ENCODE measurements around the gene TSHZ3.
A peak's percentile ranks its signal among the peaks of the same experiment; 100 is the strongest.

TSHZ3 gene

GRCh38 chr19:31353833-31354232 lies 4.6 kb upstream of the TSHZ3 start:
- no peak for DNase-seq

- DNase-seq: peak; percentile 21
These were observed 3.8 kb upstream of the TSHZ3 start for GRCh38 chr19:31352782-31353651.

GRCh38 chr19:31352296-31352781 lies 3.1 kb upstream of the TSHZ3 start:
- DNase-seq: no peak

- no peak for DNase-seq
These were observed 2.6 kb upstream of the TSHZ3 start for GRCh38 chr19:31351855-31352195.

- peak; percentile 70 for DNase-seq
These were observed 2.0 kb upstream of the TSHZ3 start for GRCh38 chr19:31351056-31351854.

- peak; percentile 69 for DNase-seq
These were observed 1.4 kb upstream of the TSHZ3 start for GRCh38 chr19:31350693-31351055.

- DNase-seq: peak; percentile 49
These were observed 927 bp upstream of the TSHZ3 start for GRCh38 chr19:31350033-31350692.

- peak; percentile 31 for DNase-seq
These were observed 616 bp downstream of the TSHZ3 start for GRCh38 chr19:31348481-31349159.

GRCh38 chr19:31347828-31348392 lies 1.3 kb downstream of the TSHZ3 start:
- peak; percentile 70 for DNase-seq

GRCh38 chr19:31347354-31347753 lies 1.9 kb downstream of the TSHZ3 start:
- DNase-seq: peak; percentile 38

- no peak for DNase-seq
These were observed 2.8 kb downstream of the TSHZ3 start for GRCh38 chr19:31346184-31347059.

- no peak for DNase-seq
These were observed 4.8 kb downstream of the TSHZ3 start for GRCh38 chr19:31344403-31344802.

- DNase-seq: peak; percentile 16
These were observed 6.3 kb downstream of the TSHZ3 start for GRCh38 chr19:31342926-31343325.

GRCh38 chr19:31340042-31341025 lies 8.9 kb downstream of the TSHZ3 start:
- peak; percentile 95 for DNase-seq

- DNase-seq: peak; percentile 41
These were observed 9.8 kb downstream of the TSHZ3 start for GRCh38 chr19:31339411-31339810.

- DNase-seq: peak; percentile 56
These were observed 11.0 kb downstream of the TSHZ3 start for GRCh38 chr19:31338069-31338776.

- DNase-seq: no peak
These were observed 12.0 kb downstream of the TSHZ3 start for GRCh38 chr19:31337008-31337914.

- DNase-seq: no peak
These were observed 13.5 kb downstream of the TSHZ3 start for GRCh38 chr19:31335716-31336115.
